K562 (cell line): ENCODE results near the gene MRPL38. TPM values are rescaled to one million over a fixed set of nuclear protein-coding genes. Genes with fewer than 3 reads are reported as not detected.

Experiments used
- ATAC-seq: fragments of 200-7000 bp; cut with Tn5 transposase; 3 replicates; pipeline ENCODE4 v1.9.1; 2020; ENCODE audit warnings: moderate library complexity
- Bru-seq: library from RNA; stranded (reverse); fragments of 400-500 nt; gene quantifications from one replicate; lab custom pipeline; 2021; lab: Mats Ljungman, UMichigan
- BruChase-seq, 2 experiments: library from RNA; stranded (reverse); fragments of 400-500 nt; gene quantifications; one replicate each; lab custom pipeline; 2021; lab: Mats Ljungman, UMichigan
- BruUV-seq: library from RNA; stranded (reverse); fragments of 400-500 nt; replicated peaks from 2 replicates; lab custom pipeline; 2021; lab: Mats Ljungman, UMichigan
- CTCF ChIA-PET: fragments of 300-600 bp; formaldehyde crosslinking; extraction: SDS; loops from one replicate; lab custom pipeline; 2021; ENCODE audit warnings: low intra/inter-chr PET ratio; lab: Yijun Ruan, JAX
- POLR2A ChIA-PET: fragments of 300-600, 350-650 bp; sonication (Branson Sonifier 250); formaldehyde crosslinking; extraction: SDS; loops from one replicate; lab custom pipeline; 2021; ENCODE audit warnings: antibody characterized with exemption, inconsistent platforms; lab: Yijun Ruan, JAX
- DNase-seq, 4 experiments: peaks; one replicate each; pipeline versions ENCODE4 v3.0.0 to v3.0.0-alpha.2; 2011 to 2018; ENCODE audit warnings: low spot score in 3 of 4, mixed read lengths in 3 of 4; ENCODE audit errors: extremely low read depth in 1 of 4
- FAIRE-seq: peaks from 2 replicates; lab custom pipeline; 2011; peaks lifted over from hg19 to GRCh38; lab: Jason Lieb, UNC
- H2AFZ ChIP-seq: 2 replicates; pipeline ENCODE4 v1.6.0; 2011; ENCODE audit warnings: low read depth, low read length, control low read depth, inconsistent platforms
- H3K27ac ChIP-seq: fragments of 200-600 bp; 3 replicates; pipeline ENCODE4 v1.8.0; 2011; ENCODE audit warnings: low read depth, mild to moderate bottlenecking, control low read depth, inconsistent platforms, low read length, moderate library complexity, mixed read lengths; ENCODE audit errors: extremely low read depth
- H3K27me3 ChIP-seq, 2 experiments: fragments of 300-600 bp in 1 of 2; 2 replicates in 1 of 2; 3 replicates in 1 of 2; pipeline versions ENCODE4 v1.6.0 to v1.8.0; 2011; ENCODE audit warnings: inconsistent platforms in 2 of 2, low read length in 2 of 2, mild to moderate bottlenecking in 1 of 2, mixed read lengths in 1 of 2, moderate library complexity in 1 of 2; ENCODE audit not compliant: control insufficient read depth in 2 of 2, insufficient read depth in 2 of 2
- H3K36me3 ChIP-seq: fragments of 300-600 bp; 3 replicates; pipeline ENCODE4 v1.8.0; 2011; ENCODE audit warnings: mild to moderate bottlenecking, low read length, inconsistent platforms; ENCODE audit not compliant: control insufficient read depth, insufficient read depth
- H3K4me1 ChIP-seq, 2 experiments: fragments of 200-600 bp in 1 of 2; replicated peaks in 1 of 2; 2 replicates in 1 of 2; 3 replicates in 1 of 2; pipeline versions ENCODE4 v1.5.1 to v1.8.0; 2011; ENCODE audit warnings: inconsistent platforms in 2 of 2, low read length in 2 of 2, mild to moderate bottlenecking in 1 of 2, mixed read lengths in 1 of 2, moderate library complexity in 1 of 2; ENCODE audit not compliant: control insufficient read depth in 2 of 2, insufficient read depth in 2 of 2
- H3K4me2 ChIP-seq: 2 replicates; pipeline ENCODE4 v1.6.1; 2011; ENCODE audit warnings: low read length, control low read depth, inconsistent platforms, mixed read lengths; ENCODE audit not compliant: insufficient read depth
- H3K4me3 ChIP-seq: fragments of 200-600 bp; sonication (generic), shearing (Covaris generic); 2 replicates; pipeline ENCODE4 v1.5.1; 2016; ENCODE audit warnings: control low read depth, inconsistent platforms
- H3K79me2 ChIP-seq: fragments of 200-600 bp; 3 replicates; pipeline ENCODE4 v1.8.0; 2011; ENCODE audit warnings: low read length, inconsistent platforms; ENCODE audit not compliant: control insufficient read depth, insufficient read depth
- H3K9ac ChIP-seq, 2 experiments: 2 replicates each; pipeline versions ENCODE4 v1.6.0 to v1.6.1; 2011; ENCODE audit warnings: low read depth in 2 of 2, low read length in 2 of 2, control low read depth in 1 of 2, inconsistent platforms in 1 of 2, mild to moderate bottlenecking in 1 of 2, mixed read lengths in 1 of 2; ENCODE audit not compliant: insufficient read depth in 1 of 2
- H3K9me1 ChIP-seq: one replicate; pipeline ENCODE4 v1.6.0; 2011; ENCODE audit warnings: inconsistent platforms, mild to moderate bottlenecking, low read length, moderate library complexity; ENCODE audit not compliant: control insufficient read depth, insufficient read depth
- H3K9me3 ChIP-seq: replicated peaks from 2 replicates; pipeline ENCODE4 v1.5.1; 2011; ENCODE audit warnings: low read depth, low read length, inconsistent platforms; ENCODE audit not compliant: control insufficient read depth, insufficient read depth
- H4K20me1 ChIP-seq: replicated peaks from 2 replicates; pipeline ENCODE4 v1.6.1; 2011; ENCODE audit warnings: low read length, inconsistent platforms, mixed read lengths; ENCODE audit not compliant: control insufficient read depth, insufficient read depth
- CBFA2T2 ChIP-seq: fragments of 450-650 bp; conservative IDR thresholded peaks from 2 replicates; pipeline ENCODE4 v1.6.1; 2017; ENCODE audit warnings: mild to moderate bottlenecking
- ETV1 ChIP-seq: fragments of 450-650 bp; conservative IDR thresholded peaks from 2 replicates; pipeline ENCODE4 v1.6.1; 2016; ENCODE audit warnings: missing genetic modification characterization, control low read depth, low read depth, missing compliant biosample characterization
- HSF4 ChIP-seq: fragments of 250-450 bp; sonication (Bioruptor Pico); IDR thresholded peaks from 2 replicates; pipeline ENCODE4 v2.1.2; 2022; ENCODE audit warnings: mild to moderate bottlenecking, moderate library complexity, borderline replicate concordance
- NR2F6 ChIP-seq: fragments of 450-650 bp; formaldehyde crosslinking; IDR thresholded peaks from 2 replicates; pipeline ENCODE4 v1.4.0; 2020; ENCODE audit warnings: mild to moderate bottlenecking
- NR4A1 ChIP-seq, 2 experiments: fragments of 250-450 bp in 1 of 2; fragments of 450-650 bp in 1 of 2; sonication (Bioruptor Pico) in 1 of 2; IDR thresholded peaks; 2 replicates each; pipeline versions ENCODE4 v1.4.0 to v1.6.1; 2016 to 2020; ENCODE audit warnings: mild to moderate bottlenecking in 2 of 2, missing compliant biosample characterization in 1 of 2, missing genetic modification characterization in 1 of 2, moderate library complexity in 1 of 2
- TCF7L2 ChIP-seq: fragments of 150-350 bp; IDR thresholded peaks from 2 replicates; pipeline ENCODE4 v1.6.1; 2016; ENCODE audit warnings: low read depth, mild to moderate bottlenecking, low read length, moderate library complexity
- XRCC4 ChIP-seq: IDR thresholded peaks from one replicate; pipeline ENCODE4 v1.6.1; 2011; ENCODE audit not compliant: insufficient read depth, insufficient read length; ENCODE audit errors: extremely low read depth
- ZBTB11 ChIP-seq, 3 experiments: fragments of 200-800 bp in 1 of 3; fragments of 250-450 bp in 1 of 3; fragments of 450-650 bp in 1 of 3; sonication (Bioruptor Pico) in 1 of 3; sonication (Bioruptor generic) in 1 of 3; formaldehyde crosslinking in 1 of 3; IDR thresholded peaks; 2 replicates each; pipeline versions ENCODE4 v1.6.1 to v1.8.0; 2016 to 2022; ENCODE audit warnings: mild to moderate bottlenecking in 2 of 3, missing genetic modification characterization in 2 of 3, missing compliant biosample characterization in 1 of 3, moderate library complexity in 1 of 3
- WGBS: fragments of 100-300 bp; shearing (Covaris generic); methylation state at CpG from one replicate; pipeline ENCODE4 v1.1.6; 2016; ENCODE audit warnings: low coverage, mixed read lengths; ENCODE audit not compliant: insufficient coverage; ENCODE audit errors: missing lambda C conversion rate; 5-methylcytosine and 5-hydroxymethylcytosine counted together
- in situ Hi-C: fragments of 300-500 bp; cut with MboI; formaldehyde crosslinking; loops from 4 replicates; pipeline ENCODE4 v1.15.0; 2018; ENCODE audit warnings: inconsistent platforms, mixed read lengths
- intact Hi-C: fragments of 100-400 bp; cut with micrococcal nuclease; formaldehyde crosslinking; loops from 2 replicates; pipeline ENCODE4 v1.14.2; 2022
- long read RNA-seq, 3 experiments: library from polyadenylated mRNA in 2 of 3; library from RNA in 1 of 3; unstranded in 2 of 3; stranded (forward) in 1 of 3; transcript quantifications; one replicate each; pipeline ENCODE4 v2.0.0, GENCODE V29; 2019 to 2022
- polyA minus RNA-seq, 3 experiments: library from RNA; depleted of rRNA, polyadenylated mRNA; stranded (reverse); fragments of >200 nt; gene quantifications; 2 replicates each; pipeline ENCODE4 v1.2.3, GENCODE V29; 2011
- polyA plus RNA-seq, 8 experiments: library from polyadenylated mRNA; depleted of rRNA in 4 of 8; stranded (reverse) in 5 of 8; unstranded in 3 of 8; fragments of >200 nt; fragmentation: Nextera tagmentation in 2 of 8; fragmentation: Illumina TruSeq in 1 of 8; extraction: Ambion mirVana in 2 of 8; extraction: Trizol in 1 of 8; gene quantifications; 2 replicates each; pipeline versions ENCODE4 v1.2.1 to v1.2.3, GENCODE V29; 2011 to 2014; ENCODE audit warnings: inconsistent platforms in 1 of 8, missing spikeins in 1 of 8
- total RNA-seq, 7 experiments: library from RNA; depleted of rRNA in 6 of 7; stranded (reverse); fragments of >200 nt in 6 of 7; fragmentation: Illumina TruSeq in 2 of 7; extraction: Trizol in 2 of 7; gene quantifications; 2 replicates each; pipeline versions ENCODE4 v1.2.1 to v1.2.3, GENCODE V29; 2011 to 2021; ENCODE audit warnings: low replicate concordance in 1 of 7

The MRPL38 gene
- total RNA-seq (2011; cell fraction: chromatin; rRNA removed; ENCODE audit: low replicate concordance), result 88.0 and 309 TPM in 2 replicates
- 283 and 294 TPM in 2 replicates for total RNA-seq (2011; cell fraction: nucleolus; rRNA removed)
- total RNA-seq (2011; cell fraction: nucleoplasm; rRNA removed), result 137 and 171 TPM in 2 replicates
- 48.5 and 75.0 TPM in 2 replicates for total RNA-seq (2014; rRNA removed)
- total RNA-seq (2014; rRNA removed; fragmentation: Illumina TruSeq; extraction: Trizol), result 27.8 and 35.4 TPM in 2 replicates
- 72.6 and 73.6 TPM in 2 replicates for total RNA-seq (2015; rRNA removed; fragmentation: Illumina TruSeq; extraction: Trizol)
- total RNA-seq (2021), result 154 and 155 TPM in 2 replicates
- 43.6 and 104 TPM in 2 replicates for polyA plus RNA-seq (2011; rRNA removed)
- polyA plus RNA-seq (2011; cell fraction: cytosol; rRNA removed), result 59.5 and 89.1 TPM in 2 replicates
- polyA plus RNA-seq (2011; cell fraction: nucleus; rRNA removed), result 334 and 446 TPM in 2 replicates
- polyA plus RNA-seq (2012), result 66.7 and 93.4 TPM in 2 replicates
- 63.6 and 69.3 TPM in 2 replicates for polyA plus RNA-seq (2014; fragmentation: Illumina TruSeq; extraction: Trizol)
- polyA plus RNA-seq (2014; fragmentation: Nextera tagmentation; extraction: Ambion mirVana), result 10 to 100 TPM in 1 of 2 experiments, 1 to 10 TPM in 1; 4.5 to 13.6 TPM
- 74.0 and 77.0 TPM in 2 replicates for polyA plus RNA-seq (2014; rRNA removed)
- polyA minus RNA-seq (2011; rRNA and poly(A)+ RNA removed), result 14.0 and 20.7 TPM in 2 replicates
- 44.3 and 58.0 TPM in 2 replicates for polyA minus RNA-seq (2011; cell fraction: cytosol; rRNA and poly(A)+ RNA removed)
- 68.3 and 81.8 TPM in 2 replicates for polyA minus RNA-seq (2011; cell fraction: nucleus; rRNA and poly(A)+ RNA removed)
- Bru-seq, nascent RNA, result percentile 80 among the genes with signal in this experiment
- BruChase-seq, experiment 1, labeled RNA remaining after a 2-hour chase, result percentile 77 among the genes with signal in this experiment
- percentile 80 among the genes with signal in this experiment for BruChase-seq, experiment 2, labeled RNA remaining after a 6-hour chase
- long read RNA-seq, experiment 1, transcript MRPL38-201 (9 exons, 1,888 nt), result major isoform, 407 of 486 reads
- long read RNA-seq, experiment 1, partial matches to known transcripts, result 27 of 486 reads
- long read RNA-seq, experiment 1, other reads (novel, unspliced or antisense), result 46 of 486 reads
- long read RNA-seq, experiment 2, transcript MRPL38-201 (9 exons, 1,888 nt), result major isoform, 102 of 132 reads
- long read RNA-seq, experiment 2, partial matches to known transcripts, result 15 of 132 reads
- long read RNA-seq, experiment 2, other reads (novel, unspliced or antisense), result 13 of 132 reads
- long read RNA-seq, experiment 3, transcript MRPL38-201 (9 exons, 1,888 nt), result major isoform, 205 of 221 reads
- long read RNA-seq, experiment 3, partial matches to known transcripts, result 4 of 221 reads
- long read RNA-seq, experiment 3, other reads (novel, unspliced or antisense), result 12 of 221 reads

GRCh38 chr17:75904749-75905521 lies at the start of gene MRPL38:
Gene MRPL38 (minus strand): TSS chr17:75904884. CDS start chr17:75904875, 9 bp downstream.
- in situ Hi-C loops, result loop anchor here (5.0 kb wide), 1 partner anchor 102 kb away; no protein-coding TSS in a partner anchor
- peak; percentile 93 to 96 (median 95) for DNase-seq
- peak within 1 kb of the TSS; percentile 90 for H2AFZ ChIP-seq
- peak; percentile 96 for TF ChIP-seq ETV1
- TF ChIP-seq TCF7L2, result no peak
- TF ChIP-seq CBFA2T2, result no peak
- no peak for TF ChIP-seq HSF4 (CRISPR knock-in tag)
- no peak for TF ChIP-seq NR4A1 (CRISPR knock-in tag; IDR thresholded peaks at IDR 0.05)
- peak; percentile 63; the same call in 1 of the 2 replicates for TF ChIP-seq NR4A1 (tag; IDR thresholded peaks at IDR 0.05)
- TF ChIP-seq ZBTB11 (CRISPR knock-in tag; IDR thresholded peaks at IDR 0.05), result peak in 1 of 3 experiments; percentile 57; a peak in 2 of 6 replicates
- no peak for TF ChIP-seq NR2F6 (CRISPR knock-in tag)
- TF ChIP-seq XRCC4, result no peak

More at GRCh38 chr17:75904749-75905521, at the start of gene MRPL38:
- no TSS peak for BruUV-seq
- intact Hi-C loops, result loop anchor here (1.0 to 5.0 kb wide), 2 partner anchors 82 to 100 kb away; no protein-coding TSS in a partner anchor
- H3K79me2 ChIP-seq, result peaks cover 20% of the 10 kb centered on the region
- POLR2A ChIA-PET, result interaction anchor here (0.6 to 1.6 kb wide), 7 partner anchors 9 to 103 kb away, joined by 3 to 6 read pairs (median 4); partner anchors contain the start of genes CDK3 and TRIM65
- no peaks in the 10 kb centered on the region for H3K27me3 ChIP-seq
- H3K4me2 ChIP-seq, result peak within 1 kb of the TSS; percentile 83
- 5% methylated on average over 42 of the region's 69 CpGs for WGBS
- peak within 1 kb of the TSS; percentile 75 to 97 for H3K9ac ChIP-seq
- no peaks in the 10 kb centered on the region for H3K9me1 ChIP-seq
- H3K9me3 ChIP-seq, result no peaks in the 10 kb centered on the region
- ATAC-seq (peak; percentile 98), FAIRE-seq (peak; percentile 91)
- CTCF ChIA-PET, result interaction anchor here (0.6 to 3.9 kb wide), 5 partner anchors 100 to 277 kb away, joined by 3 to 47 read pairs (median 3); partner anchors contain the start of gene GALK1
- H3K4me3 ChIP-seq, result peak within 1 kb of the TSS; percentile 87
- peak within 1 kb of the TSS; percentile 85 for H3K27ac ChIP-seq
- H4K20me1 ChIP-seq, result no peaks in the 10 kb centered on the region
- peaks cover 36% of the 10 kb centered on the region; the same call in 2 of the 3 replicates for H3K36me3 ChIP-seq
- peaks cover 6 to 49% of the 10 kb centered on the region in 2 experiments; a peak in 4 of 5 replicates for H3K4me1 ChIP-seq
